GM12878 (cell line): ENCODE data around the gene EEF1A2. TPM values are rescaled to one million over a fixed set of nuclear protein-coding genes. Genes with fewer than 3 reads are reported as not detected.

Experiments
- ATAC-seq: fragments of 200-7000 bp; cut with Tn5 transposase; 3 replicates; pipeline ENCODE4 v1.9.1; 2020; ENCODE audit warnings: mild to moderate bottlenecking, moderate library complexity
- BruUV-seq: library from RNA; stranded (reverse); fragments of 400-500 nt; replicated peaks from 2 replicates; lab custom pipeline; 2021; lab: Mats Ljungman, UMichigan
- CTCF ChIA-PET: fragments of 300-600 bp; sonication (Branson Sonifier 250); formaldehyde crosslinking; extraction: SDS; loops from one replicate; lab custom pipeline; 2021; ENCODE audit warnings: inconsistent platforms; lab: Yijun Ruan, JAX
- POLR2A ChIA-PET: fragments of 350-600 bp; formaldehyde crosslinking; extraction: SDS; loops from one replicate; lab custom pipeline; 2021; ENCODE audit warnings: inconsistent platforms; lab: Charles Lee
- RAD21 ChIA-PET: fragments of 300-600 bp; sonication (Branson Sonifier 250); formaldehyde crosslinking; loops from one replicate; lab custom pipeline; 2023; ENCODE audit warnings: antibody characterized with exemption; ENCODE audit not compliant: unreplicated experiment; lab: Charles Lee
- SMC1A ChIA-PET: fragments of 300-600 bp; sonication (Branson Sonifier 250); formaldehyde crosslinking; loops from one replicate; lab custom pipeline; 2023; ENCODE audit not compliant: unreplicated experiment, uncharacterized antibody; lab: Charles Lee
- DNase-seq: peaks from one replicate; pipeline ENCODE4 v3.0.0-alpha.2; 2011; ENCODE audit warnings: low read depth, low spot score
- FAIRE-seq: peaks from 3 replicates; lab custom pipeline; 2011; peaks lifted over from hg19 to GRCh38; lab: Jason Lieb, UNC
- H2AFZ ChIP-seq: 2 replicates; pipeline ENCODE4 v1.6.0; 2011; ENCODE audit warnings: low read depth, low read length, control low read depth; ENCODE audit not compliant: control insufficient read depth
- H3K27ac ChIP-seq: 2 replicates; pipeline ENCODE4 v1.5.1; 2011; ENCODE audit warnings: control low read depth; ENCODE audit not compliant: control insufficient read depth, insufficient read depth
- H3K27me3 ChIP-seq, 2 experiments: replicated peaks in 1 of 2; 2 replicates each; pipeline versions ENCODE4 v1.6.0 to v1.6.1; 2011; ENCODE audit warnings: low read length in 1 of 2; ENCODE audit not compliant: control insufficient read depth in 2 of 2, insufficient read depth in 2 of 2
- H3K36me3 ChIP-seq, 2 experiments: 2 replicates each; pipeline ENCODE4 v1.5.1; 2011; ENCODE audit warnings: low read length in 1 of 2; ENCODE audit not compliant: control insufficient read depth in 2 of 2, insufficient read depth in 2 of 2
- H3K4me1 ChIP-seq: 2 replicates; pipeline ENCODE4 v1.6.1; 2011; ENCODE audit warnings: mild to moderate bottlenecking, low read length, moderate library complexity, mixed read lengths; ENCODE audit not compliant: control insufficient read depth, insufficient read depth
- H3K4me2 ChIP-seq: 2 replicates; pipeline ENCODE4 v1.6.0; 2011; ENCODE audit warnings: control low read depth; ENCODE audit not compliant: control insufficient read depth, insufficient read depth
- H3K4me3 ChIP-seq: fragments of 200-600 bp; sonication (generic); 2 replicates; pipeline ENCODE4 v1.5.1; 2016
- H3K79me2 ChIP-seq: 2 replicates; pipeline ENCODE4 v1.6.0; 2011; ENCODE audit warnings: low read length; ENCODE audit not compliant: control insufficient read depth, insufficient read depth
- H3K9ac ChIP-seq: 2 replicates; pipeline ENCODE4 v1.8.0; 2011; ENCODE audit warnings: low read length, control low read depth, mixed read lengths; ENCODE audit not compliant: control insufficient read depth, insufficient read depth
- H3K9me3 ChIP-seq: replicated peaks from 3 replicates; pipeline ENCODE4 v1.5.1; 2011; ENCODE audit warnings: mild to moderate bottlenecking, low read length; ENCODE audit not compliant: control insufficient read depth, insufficient read depth
- H4K20me1 ChIP-seq: 2 replicates; pipeline ENCODE4 v1.6.0; 2011; ENCODE audit not compliant: control insufficient read depth, insufficient read depth
- CEBPB ChIP-seq, 2 experiments: fragments of 150-350 bp in 1 of 2; IDR thresholded peaks; 2 replicates each; pipeline ENCODE4 v1.6.1; 2012 to 2014; ENCODE audit warnings: low read depth in 2 of 2, low read length in 2 of 2, borderline replicate concordance in 1 of 2, inconsistent platforms in 1 of 2
- CTCF ChIP-seq, 3 experiments: IDR thresholded peaks in 2 of 3; conservative IDR thresholded peaks in 1 of 3; 2 replicates each; pipeline ENCODE4 v1.5.1; 2011; ENCODE audit warnings: low read depth in 3 of 3, low read length in 3 of 3, mild to moderate bottlenecking in 3 of 3, control low read depth in 2 of 3, moderate library complexity in 2 of 3, inconsistent platforms in 1 of 3, mixed read lengths in 1 of 3; ENCODE audit not compliant: control insufficient read depth in 2 of 3, insufficient read depth in 1 of 3; ENCODE audit errors: extremely low read depth in 1 of 3
- SKIL ChIP-seq: fragments of 450-650 bp; IDR thresholded peaks from 2 replicates; pipeline ENCODE4 v1.6.1; 2017; ENCODE audit warnings: mild to moderate bottlenecking, low read depth, inconsistent platforms; ENCODE audit not compliant: poor library complexity, severe bottlenecking
- USF1 ChIP-seq: IDR thresholded peaks from 2 replicates; pipeline ENCODE4 v1.6.1; 2011; ENCODE audit warnings: borderline replicate concordance, low read depth, mild to moderate bottlenecking, moderate library complexity, mixed read lengths, low read length; ENCODE audit not compliant: insufficient read depth; ENCODE audit errors: extremely low read length
- WGBS: methylation state at CpG from one replicate; pipeline ENCODE4 v1.1.6; 2016; ENCODE audit warnings: low lambda C conversion rate; ENCODE audit not compliant: insufficient replicate concordance, insufficient coverage; ENCODE audit errors: missing lambda C conversion rate; 5-methylcytosine and 5-hydroxymethylcytosine counted together
- in situ Hi-C: fragments of 300-500 bp; cut with MboI; formaldehyde crosslinking; loops from 9 replicates; pipeline ENCODE4 v1.14.3; 2018; ENCODE audit warnings: mixed read lengths
- intact Hi-C: fragments of 100-400 bp; cut with micrococcal nuclease; formaldehyde crosslinking; loops from one replicate; pipeline ENCODE4 v1.14.2; 2022; ENCODE audit not compliant: unreplicated experiment
- polyA plus RNA-seq, 11 experiments: library from polyadenylated mRNA; depleted of rRNA in 4 of 11; unstranded in 6 of 11; stranded (reverse) in 5 of 11; fragments of >200 nt; fragmentation: Nextera tagmentation in 4 of 11; fragmentation: Illumina TruSeq in 1 of 11; extraction: Ambion mirVana in 4 of 11; extraction: Trizol in 1 of 11; gene quantifications; 1 replicate in 1 of 11; 2 replicates in 10 of 11; pipeline versions ENCODE4 v1.2.1 to v1.2.3, GENCODE V29; 2011 to 2016; ENCODE audit warnings: inconsistent platforms in 2 of 11, missing spikeins in 2 of 11, low read depth in 1 of 11
- total RNA-seq, 4 experiments: library from RNA; depleted of rRNA in 3 of 4; stranded (reverse); fragments of >200 nt in 3 of 4; fragmentation: Illumina TruSeq in 1 of 4; extraction: Trizol in 1 of 4; gene quantifications; 2 replicates each; pipeline versions ENCODE4 v1.2.1 to v1.2.3, GENCODE V29; 2013 to 2021

The EEF1A2 gene
- total and polyA plus RNA-seq, 10 of the 15 experiments (the other 5 are each of a cell fraction or from before 2014, with no cell fraction given), result 0.56 TPM; not detected in 9

- no peak for TF ChIP-seq CTCF (IDR thresholded peaks at IDR 0.05 in 2 of 3, conservative IDR thresholded peaks at IDR 0.05 in 1 of 3; ENCODE audit: control insufficient read depth in 2 of 3, extremely low read depth in 1 of 3, insufficient read depth in 1 of 3, low read depth in 3 of 3, low read length in 3 of 3)
Measured at GRCh38 chr20:63454731-63455567, 43.9 kb downstream of the EEF1A2 start (continued).

DNA sequence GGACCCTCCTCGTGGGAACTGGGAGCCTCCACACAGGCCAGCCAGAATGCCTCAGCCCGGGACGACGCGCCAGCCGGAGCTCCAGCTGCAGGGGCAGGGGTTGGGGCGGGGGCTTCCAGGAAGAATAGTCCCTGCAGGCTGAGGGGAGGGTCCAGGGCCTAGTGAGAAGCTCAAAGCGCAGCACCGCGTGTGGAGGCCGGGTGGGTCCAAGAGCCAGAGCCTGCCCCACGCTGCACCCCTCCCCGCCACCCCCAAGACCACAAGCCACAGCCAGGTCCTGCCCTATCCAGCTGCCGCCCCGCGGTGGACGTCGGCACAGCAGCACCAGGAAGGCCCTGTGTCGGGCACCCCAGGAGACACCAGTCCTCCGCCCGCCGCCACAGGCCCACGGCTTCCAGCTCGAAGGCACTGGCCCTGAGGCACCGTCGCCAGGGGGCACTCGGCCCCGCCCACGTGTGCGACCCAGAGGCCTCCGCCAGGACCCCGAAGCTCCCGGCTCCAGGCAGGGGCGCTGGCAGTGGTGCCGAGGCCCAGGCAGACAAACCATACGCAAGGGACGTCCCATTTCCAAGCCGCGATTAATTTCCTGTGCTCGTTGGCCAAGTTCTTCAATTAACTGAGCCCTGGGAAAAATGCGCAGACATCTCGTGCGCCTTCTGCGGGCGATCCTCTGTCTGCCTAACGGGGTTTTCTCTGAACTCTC, 45.9 kb downstream of the EEF1A2 start:
- DNase-seq (no peak), ATAC-seq (peak; percentile 69), FAIRE-seq (no peak)
- 26% methylated on average over 44 of the region's 46 CpGs for WGBS
- RAD21 ChIA-PET, result no interaction called here
- H3K79me2 ChIP-seq, result no peaks in the 10 kb centered on the region
- no peak overlapping the region for H3K4me2 ChIP-seq
- H3K4me3 ChIP-seq, result no peak overlapping the region
- no TSS peak for BruUV-seq
- SMC1A ChIA-PET, result no interaction called here
- no peaks in the 10 kb centered on the region for H3K9me3 ChIP-seq
- H3K36me3 ChIP-seq, result no peaks in the 10 kb centered on the region
- H3K9ac ChIP-seq, result no peak overlapping the region
- H2AFZ ChIP-seq, result no peak overlapping the region
- intact Hi-C loops (no loop called here), in situ Hi-C loops (no loop called here)
- POLR2A ChIA-PET, result no interaction called here
- H3K4me1 ChIP-seq, result no peaks in the 10 kb centered on the region
- CTCF ChIA-PET, result no interaction called here
- H3K27me3 ChIP-seq, result peaks cover 0 to 1% of the 10 kb centered on the region in 2 experiments; a peak in 2 of 4 replicates
- H4K20me1 ChIP-seq, result no peaks in the 10 kb centered on the region
- no peak overlapping the region for H3K27ac ChIP-seq
- TF ChIP-seq CEBPB (IDR thresholded peaks at IDR 0.05; ENCODE audit: borderline replicate concordance in 1 of 2, low read depth in 2 of 2, low read length in 2 of 2) (no peak), USF1 (no peak), CTCF (IDR thresholded peaks at IDR 0.05 in 2 of 3, conservative IDR thresholded peaks at IDR 0.05 in 1 of 3; ENCODE audit: control insufficient read depth in 2 of 3, extremely low read depth in 1 of 3, insufficient read depth in 1 of 3, low read depth in 3 of 3, low read length in 3 of 3) (peak in 2 of 3 experiments; percentile 9 to 16; a peak in 1 of 6 replicates), SKIL (no peak)
